CD4-positive, alpha-beta T cell treated with Interleukin-1 beta for 1 hour (primary cell): ENCODE data around the gene EBNA1BP2.
"Not testable (repeated sequence)": the region's sequence is repeated elsewhere in the genome, so short reads cannot be mapped to it uniquely, and the experiment has no call there.

Source experiments
- DNase-seq, 2 donors: peaks; one replicate each; pipeline ENCODE4 v3.0.0-alpha.2; 2020 to 2022

Gene EBNA1BP2

GRCh38 chr1:43171312-43171875, 696 bp downstream of the EBNA1BP2 start:
- no peak for DNase-seq

GRCh38 chr1:43165765-43166164, 6.3 kb downstream of the EBNA1BP2 start:
- no peak for DNase-seq

GRCh38 chr1:43165162-43165561, 6.9 kb downstream of the EBNA1BP2 start:
- DNase-seq: no peak

GRCh38 chr1:43156026-43156425, 16.1 kb downstream of the EBNA1BP2 start:
- DNase-seq: no peak

- DNase-seq: no peak
Measured at GRCh38 chr1:43153443-43153842, 18.6 kb downstream of the EBNA1BP2 start.

GRCh38 chr1:43152866-43153265, 19.2 kb downstream of the EBNA1BP2 start:
- DNase-seq: no peak

GRCh38 chr1:43149889-43150288, 22.2 kb downstream of the EBNA1BP2 start:
- DNase-seq: no peak

GRCh38 chr1:43147625-43148327, 24.3 kb downstream of the EBNA1BP2 start:
- peak; percentile 4 to 8 for DNase-seq

GRCh38 chr1:43144237-43144636, 27.9 kb downstream of the EBNA1BP2 start:
- no peak for DNase-seq

- DNase-seq: no peak
Measured at GRCh38 chr1:43143441-43143888, 28.6 kb downstream of the EBNA1BP2 start.

- DNase-seq: no peak
Measured at GRCh38 chr1:43140583-43140982, 31.5 kb downstream of the EBNA1BP2 start.

- DNase-seq: no peak
Measured at GRCh38 chr1:43140010-43140409, 32.1 kb downstream of the EBNA1BP2 start.

- DNase-seq: not testable (repeated sequence)
Measured at GRCh38 chr1:43139295-43139694, 32.8 kb downstream of the EBNA1BP2 start.

- no peak for DNase-seq
Measured at GRCh38 chr1:43137445-43138052, 34.5 kb downstream of the EBNA1BP2 start.

- no peak for DNase-seq
Measured at GRCh38 chr1:43135857-43136781, 36.0 kb downstream of the EBNA1BP2 start.

- no peak for DNase-seq
Measured at GRCh38 chr1:43134640-43135039, 37.5 kb downstream of the EBNA1BP2 start.

GRCh38 chr1:43134068-43134467, 38.0 kb downstream of the EBNA1BP2 start:
- DNase-seq: no peak

- no peak for DNase-seq
Measured at GRCh38 chr1:43129426-43129825, 42.7 kb downstream of the EBNA1BP2 start.

- DNase-seq: no peak
Measured at GRCh38 chr1:43128816-43129215, 43.3 kb downstream of the EBNA1BP2 start.

GRCh38 chr1:43123031-43123430, 49.1 kb downstream of the EBNA1BP2 start:
- no peak for DNase-seq

- no peak for DNase-seq
Measured at GRCh38 chr1:43121256-43121900, 50.7 kb downstream of the EBNA1BP2 start.

- not testable (repeated sequence) for DNase-seq
Measured at GRCh38 chr1:43119928-43120586, 52.0 kb downstream of the EBNA1BP2 start.
